HEK293 (cell line): ENCODE results near the gene CCDC57.

Experiments
- CTCF ChIA-PET: fragments of 350-600 bp; formaldehyde crosslinking; extraction: SDS; loops from one replicate; lab custom pipeline; 2021; ENCODE audit warnings: antibody characterized with exemption; lab: Yijun Ruan, JAX
- POLR2A ChIA-PET: fragments of 300-600 bp; formaldehyde crosslinking; extraction: SDS; loops from one replicate; lab custom pipeline; 2020; ENCODE audit warnings: antibody characterized with exemption, inconsistent platforms; lab: Yijun Ruan, JAX
- H3K27ac ChIP-seq: fragments of 200-500 bp; sonication (Bioruptor generic); 2 replicates; pipeline ENCODE4 v1.5.1; 2014; ENCODE audit warnings: low read depth, low read length, control low read depth, inconsistent platforms; ENCODE audit errors: extremely low read depth
- H3K36me3 ChIP-seq, 2 experiments: fragments of 200-500 bp in 1 of 2; sonication (Bioruptor generic) in 1 of 2; 1 replicate in 1 of 2; 2 replicates in 1 of 2; pipeline ENCODE4 v1.5.1; 2014 to 2017; ENCODE audit warnings: inconsistent platforms in 2 of 2, low read length in 2 of 2; ENCODE audit not compliant: control insufficient read depth in 2 of 2, insufficient read depth in 1 of 2
- H3K4me1 ChIP-seq: fragments of 200-500 bp; sonication (Bioruptor generic); 2 replicates; pipeline ENCODE4 v1.5.1; 2014; ENCODE audit warnings: mild to moderate bottlenecking, low read length, inconsistent platforms; ENCODE audit not compliant: control insufficient read depth, insufficient read depth
- H3K4me3 ChIP-seq: 2 replicates; pipeline ENCODE4 v1.5.1; 2011; ENCODE audit warnings: low read depth, mild to moderate bottlenecking, control low read depth, low read length, moderate library complexity
- H3K9me3 ChIP-seq: fragments of 200-500 bp; sonication (Bioruptor generic); 2 replicates; pipeline ENCODE4 v1.5.1; 2014; ENCODE audit warnings: low read depth, low read length, inconsistent platforms; ENCODE audit not compliant: control insufficient read depth, insufficient read depth
- GLIS1 ChIP-seq: fragments of 450-650 bp; formaldehyde crosslinking; IDR thresholded peaks from 2 replicates; pipeline ENCODE4 v1.5.1; 2016; ENCODE audit warnings: missing biosample characterization, missing genetic modification characterization
- PBX3 ChIP-seq: sonication (generic); formaldehyde crosslinking; IDR thresholded peaks from 2 replicates; pipeline ENCODE4 v1.8.1; 2022; ENCODE audit warnings: mild to moderate bottlenecking, moderate library complexity, missing genetic modification reagents
- YY2 ChIP-seq: fragments of 450-650 bp; formaldehyde crosslinking; IDR thresholded peaks from 2 replicates; pipeline ENCODE4 v1.5.1; 2016; ENCODE audit warnings: missing biosample characterization, missing genetic modification characterization
- ZBTB10 ChIP-seq: fragments of 450-650 bp; formaldehyde crosslinking; IDR thresholded peaks from 2 replicates; pipeline ENCODE4 v1.5.1; 2016; ENCODE audit warnings: missing biosample characterization, missing genetic modification characterization
- ZBTB11 ChIP-seq: fragments of 450-650 bp; formaldehyde crosslinking; conservative IDR thresholded peaks from 2 replicates; pipeline ENCODE4 v1.5.1; 2016; ENCODE audit warnings: low read depth, missing biosample characterization, missing genetic modification characterization
- ZBTB20 ChIP-seq: fragments of 450-650 bp; formaldehyde crosslinking; IDR thresholded peaks from 2 replicates; pipeline ENCODE4 v1.5.1; 2016; ENCODE audit warnings: missing biosample characterization, missing genetic modification characterization
- ZBTB21 ChIP-seq: fragments of 450-650 bp; formaldehyde crosslinking; IDR thresholded peaks from 2 replicates; pipeline ENCODE4 v1.5.1; 2017; ENCODE audit warnings: missing biosample characterization, missing genetic modification characterization
- ZBTB7A ChIP-seq: fragments of 450-650 bp; formaldehyde crosslinking; IDR thresholded peaks from 2 replicates; pipeline ENCODE4 v1.5.1; 2016; ENCODE audit warnings: low read depth, missing biosample characterization, missing genetic modification characterization
- ZEB2 ChIP-seq: fragments of 450-650 bp; formaldehyde crosslinking; IDR thresholded peaks from 2 replicates; pipeline ENCODE4 v1.5.1; 2016; ENCODE audit warnings: missing biosample characterization, missing genetic modification characterization
- ZNF169 ChIP-seq: fragments of 450-650 bp; formaldehyde crosslinking; IDR thresholded peaks from 2 replicates; pipeline ENCODE4 v1.5.1; 2016; ENCODE audit warnings: missing biosample characterization, missing genetic modification characterization
- ZNF174 ChIP-seq: fragments of 450-650 bp; formaldehyde crosslinking; IDR thresholded peaks from 2 replicates; pipeline ENCODE4 v1.5.0; 2017; ENCODE audit warnings: missing biosample characterization, mild to moderate bottlenecking, missing genetic modification characterization
- ZNF223 ChIP-seq: fragments of 450-650 bp; formaldehyde crosslinking; IDR thresholded peaks from 2 replicates; pipeline ENCODE4 v1.5.1; 2016; ENCODE audit warnings: missing biosample characterization, missing genetic modification characterization
- ZNF23 ChIP-seq: fragments of 450-650 bp; formaldehyde crosslinking; IDR thresholded peaks from 2 replicates; pipeline ENCODE4 v1.5.1; 2016; ENCODE audit warnings: missing biosample characterization, missing genetic modification characterization, borderline replicate concordance
- ZNF292 ChIP-seq: fragments of 450-650 bp; formaldehyde crosslinking; IDR thresholded peaks from 2 replicates; pipeline ENCODE4 v1.5.1; 2016; ENCODE audit warnings: low read depth, missing biosample characterization, missing genetic modification characterization, borderline replicate concordance
- ZNF394 ChIP-seq: fragments of 450-650 bp; formaldehyde crosslinking; IDR thresholded peaks from 2 replicates; pipeline ENCODE4 v1.5.1; 2016; ENCODE audit warnings: missing biosample characterization, missing genetic modification characterization, mild to moderate bottlenecking, moderate library complexity, borderline replicate concordance
- ZNF416 ChIP-seq: fragments of 450-650 bp; formaldehyde crosslinking; IDR thresholded peaks from 2 replicates; pipeline ENCODE4 v1.5.1; 2016; ENCODE audit warnings: missing biosample characterization, missing genetic modification characterization
- ZNF426 ChIP-seq: fragments of 450-650 bp; formaldehyde crosslinking; IDR thresholded peaks from 2 replicates; pipeline ENCODE4 v1.5.1; 2017; ENCODE audit warnings: missing biosample characterization, missing genetic modification characterization, mild to moderate bottlenecking, inconsistent platforms, moderate library complexity
- ZNF501 ChIP-seq: fragments of 450-650 bp; formaldehyde crosslinking; IDR thresholded peaks from 2 replicates; pipeline ENCODE4 v1.5.1; 2016; ENCODE audit warnings: missing biosample characterization, missing genetic modification characterization
- ZNF692 ChIP-seq: fragments of 450-650 bp; formaldehyde crosslinking; IDR thresholded peaks from 2 replicates; pipeline ENCODE4 v1.5.1; 2016; ENCODE audit warnings: missing biosample characterization, missing genetic modification characterization
- ZNF707 ChIP-seq: fragments of 450-650 bp; formaldehyde crosslinking; IDR thresholded peaks from 2 replicates; pipeline ENCODE4 v1.5.1; 2016; ENCODE audit warnings: missing biosample characterization, missing genetic modification characterization
- ZNF747 ChIP-seq: fragments of 450-650 bp; formaldehyde crosslinking; IDR thresholded peaks from 2 replicates; pipeline ENCODE4 v1.5.1; 2016; ENCODE audit warnings: missing biosample characterization, missing genetic modification characterization
- ZNF791 ChIP-seq: fragments of 450-650 bp; formaldehyde crosslinking; IDR thresholded peaks from 2 replicates; pipeline ENCODE4 v1.5.1; 2016; ENCODE audit warnings: missing biosample characterization, missing genetic modification characterization
- ZNF837 ChIP-seq: fragments of 450-650 bp; formaldehyde crosslinking; IDR thresholded peaks from 2 replicates; pipeline ENCODE4 v1.5.1; 2016; ENCODE audit warnings: missing biosample characterization, missing genetic modification characterization
- ZXDB ChIP-seq: fragments of 450-650 bp; formaldehyde crosslinking; IDR thresholded peaks from 2 replicates; pipeline ENCODE4 v1.5.1; 2016; ENCODE audit warnings: missing biosample characterization, missing genetic modification characterization

Gene CCDC57

GRCh38 chr17:82152114-82152513, 60.5 kb downstream of the CCDC57 start:
- CTCF ChIA-PET = interaction anchor here (0.6 to 3.9 kb wide), 4 partner anchors 8 to 326 kb away, joined by 4 to 13 read pairs (median 4); no protein-coding TSS in a partner anchor

GRCh38 chr17:82151106-82151957, 61.3 kb downstream of the CCDC57 start:
- H3K27ac ChIP-seq = no peak overlapping the region
- no peaks in the 10 kb centered on the region for H3K9me3 ChIP-seq
- ChIA-PET CTCF (interaction anchor here (0.6 to 3.9 kb wide), 2 partner anchors 45 to 325 kb away, joined by 4 to 13 read pairs; no protein-coding TSS in a partner anchor), POLR2A (no interaction called here)
- no peaks in the 10 kb centered on the region for H3K4me1 ChIP-seq
- peaks cover 0 to 36% of the 10 kb centered on the region in 2 experiments; a peak in 2 of 3 replicates for H3K36me3 ChIP-seq
- H3K4me3 ChIP-seq = no peak overlapping the region
- TF ChIP-seq ZNF416 (no peak), YY2 (no peak), ZXDB (no peak), ZNF394 (tag by site-specific recombination) (no peak), ZNF747 (no peak), ZBTB10 (tag by site-specific recombination) (no peak), ZNF169 (no peak), ZNF426 (no peak), ZEB2 (tag by site-specific recombination) (no peak), ZNF692 (no peak), ZNF292 (tag by site-specific recombination) (no peak), ZNF501 (tag by site-specific recombination) (no peak), ZBTB7A (tag by site-specific recombination) (no peak), ZNF174 (tag by site-specific recombination) (no peak)

More at GRCh38 chr17:82152114-82152513, 60.5 kb downstream of the CCDC57 start:
- H3K27ac ChIP-seq = no peak overlapping the region
- no peaks in the 10 kb centered on the region for H3K9me3 ChIP-seq
- H3K4me1 ChIP-seq = no peaks in the 10 kb centered on the region
- peaks cover 0 to 38% of the 10 kb centered on the region in 2 experiments; a peak in 2 of 3 replicates for H3K36me3 ChIP-seq
- H3K4me3 ChIP-seq = no peak overlapping the region
- POLR2A ChIA-PET = no interaction called here
- TF ChIP-seq ZBTB20 (no peak), ZNF707 (no peak), ZNF837 (no peak), ZNF791 (tag by site-specific recombination) (no peak), ZNF23 (tag by site-specific recombination) (no peak), GLIS1 (tag by site-specific recombination) (no peak), PBX3 (CRISPR knock-in tag) (no peak), ZNF223 (tag by site-specific recombination) (no peak), ZBTB21 (no peak), ZBTB11 (tag by site-specific recombination) (no peak)
- TF ChIP-seq, all 188 proteins: peak for 0
